NOMO-1 (cell line): ENCODE results near the gene RSPO4.
A peak's percentile ranks its signal among the peaks of the same experiment; 100 is the strongest.

ENCODE experiments used
- DNase-seq, 2 experiments: peaks; one replicate each; lab custom pipeline; 2025; ENCODE audit not compliant: unreplicated experiment in 2 of 2; lab: John Stamatoyannopoulos, UW

Gene RSPO4

DNA sequence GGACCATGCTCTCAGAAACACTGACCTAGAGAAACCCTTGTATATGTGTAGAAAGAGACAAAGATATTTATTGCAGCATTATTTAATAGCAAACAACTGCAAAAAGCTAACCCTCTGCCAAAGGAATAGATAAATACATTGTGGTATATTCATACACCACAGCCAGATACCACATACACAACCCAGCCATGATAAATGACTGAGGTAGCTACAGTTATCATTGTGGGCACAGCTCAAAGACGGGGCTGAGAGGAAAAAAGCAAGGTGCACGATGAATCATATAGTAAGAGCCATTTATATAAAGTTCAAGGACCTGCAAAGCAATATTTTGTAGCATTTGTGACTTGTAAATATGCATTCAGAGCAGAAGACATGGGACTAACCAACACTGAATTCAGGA lies 30.8 kb downstream of the RSPO4 start:
- no peak for DNase-seq

DNA sequence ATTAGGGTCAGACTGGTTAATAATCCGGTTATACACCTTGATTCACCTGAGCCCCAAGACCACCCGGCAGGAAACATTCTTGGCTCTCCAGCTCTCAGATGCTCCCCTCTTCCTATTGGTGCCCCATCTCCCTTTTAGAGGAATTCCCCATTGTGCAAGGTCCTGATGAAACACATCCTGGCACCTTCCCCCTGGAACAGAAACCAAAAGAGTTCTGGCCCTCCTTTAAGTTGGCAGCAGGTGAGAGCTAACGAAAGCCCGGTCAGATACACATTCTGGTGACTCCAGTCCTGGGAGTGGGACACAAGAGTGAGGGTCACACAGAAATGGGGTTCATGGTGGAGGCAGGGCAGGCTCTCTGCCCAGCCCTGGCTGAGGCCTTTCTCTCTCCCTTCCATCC lies 32.2 kb downstream of the RSPO4 start:
- no peak for DNase-seq

DNA sequence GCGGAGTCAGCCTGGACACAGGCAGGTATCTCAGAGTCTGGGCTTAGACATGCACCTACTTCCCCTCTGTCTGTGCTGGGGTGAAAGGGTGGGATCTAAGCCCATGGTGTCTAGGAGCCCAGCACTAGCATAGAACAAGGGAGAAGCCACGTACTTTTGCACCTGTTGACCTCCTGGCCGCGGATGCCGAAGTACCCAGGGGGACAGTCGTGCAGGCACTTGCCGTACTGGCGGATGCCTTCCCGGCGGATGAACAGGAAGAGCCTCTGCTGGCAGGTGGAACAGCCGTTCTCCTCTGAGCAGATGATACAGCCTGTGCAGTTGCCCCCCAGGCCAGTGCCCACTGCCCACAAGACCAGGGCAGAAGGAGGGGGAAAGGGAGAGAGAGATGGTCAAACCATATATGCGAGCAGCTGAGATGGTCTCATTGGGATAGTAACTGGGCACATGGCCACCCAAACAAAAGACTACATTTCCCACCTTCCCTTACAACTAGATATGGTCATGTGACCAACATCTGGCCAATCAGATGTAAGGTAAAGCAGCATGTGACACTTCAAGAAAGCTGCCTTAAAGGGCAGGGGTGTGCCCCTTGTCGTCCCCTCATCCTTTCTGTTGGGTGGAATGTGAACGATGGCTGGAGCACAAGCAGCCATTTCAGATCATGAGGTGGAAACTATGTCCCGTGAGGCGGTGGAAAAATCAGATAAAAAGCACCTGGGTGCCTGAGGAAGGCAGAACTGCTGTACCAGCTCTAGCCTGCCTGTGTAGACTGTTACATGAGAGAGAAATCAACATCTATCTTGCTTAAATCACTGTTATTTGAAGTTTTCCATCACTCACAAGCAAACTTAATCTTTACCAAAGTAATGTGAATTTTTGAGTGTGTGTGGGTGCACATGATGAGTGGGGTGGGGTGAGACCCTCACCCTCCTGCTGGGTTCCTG lies 34.0 kb downstream of the RSPO4 start:
- no peak for DNase-seq

DNA sequence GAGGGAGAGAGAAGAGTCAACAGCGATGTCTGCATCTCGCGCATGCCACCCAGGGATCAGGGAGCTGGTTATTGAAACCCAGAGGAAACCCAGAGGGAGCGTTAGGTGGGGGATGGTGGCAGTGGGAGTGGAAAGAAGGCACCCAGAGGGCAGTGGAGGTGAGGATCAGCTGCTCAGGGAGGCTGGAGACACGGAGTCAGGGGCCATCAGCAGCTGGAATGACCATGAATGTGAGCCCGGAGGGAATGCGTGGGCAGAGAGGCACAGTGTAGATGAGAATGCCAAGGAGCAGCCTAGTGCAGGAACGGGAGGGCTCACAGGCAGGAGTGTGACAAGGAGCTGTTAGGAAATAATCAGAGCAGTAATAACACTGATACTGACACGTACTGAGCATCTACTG lies 36.2 kb downstream of the RSPO4 start:
- DNase-seq, result no peak

DNA sequence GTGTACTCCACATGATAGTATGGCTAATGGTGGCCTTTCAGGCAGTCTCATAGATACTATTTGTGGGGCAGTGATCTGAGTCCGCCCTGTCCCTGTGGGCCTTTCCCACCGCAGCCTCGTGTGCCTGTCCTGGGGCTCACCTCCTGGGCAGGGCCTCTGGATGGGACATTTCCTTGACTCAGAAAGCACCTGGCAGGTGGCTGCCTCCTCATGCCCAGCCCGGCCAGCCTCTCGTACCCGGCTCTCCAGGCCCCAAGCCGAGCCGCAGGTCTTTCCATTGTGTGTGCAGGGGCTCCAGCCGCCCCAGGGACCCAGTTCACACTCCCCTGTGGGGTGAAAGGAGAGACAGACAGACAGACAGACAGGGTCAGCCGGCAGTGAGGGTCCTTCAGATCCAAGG lies 38.3 kb downstream of the RSPO4 start:
- DNase-seq, result no peak

DNA sequence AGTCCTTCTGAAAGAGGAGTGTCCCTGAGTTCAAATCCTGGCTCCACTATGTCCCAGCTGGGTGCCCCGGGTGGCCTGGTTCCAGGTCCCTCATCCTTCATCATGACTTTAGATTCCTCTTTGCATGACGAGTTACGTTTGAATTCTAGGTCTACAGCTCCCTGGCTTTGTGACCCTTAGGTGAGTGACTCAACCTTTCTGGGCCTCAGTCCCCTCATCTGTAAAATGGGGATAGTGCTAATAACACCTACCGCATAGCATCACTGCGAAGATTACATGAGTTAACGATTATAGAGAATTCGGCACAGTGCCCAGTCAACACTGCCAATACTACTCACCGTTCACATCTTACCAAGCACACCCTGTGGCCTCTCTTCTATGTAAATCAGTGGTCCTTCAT lies 39.4 kb downstream of the RSPO4 start:
- no peak for DNase-seq

DNA sequence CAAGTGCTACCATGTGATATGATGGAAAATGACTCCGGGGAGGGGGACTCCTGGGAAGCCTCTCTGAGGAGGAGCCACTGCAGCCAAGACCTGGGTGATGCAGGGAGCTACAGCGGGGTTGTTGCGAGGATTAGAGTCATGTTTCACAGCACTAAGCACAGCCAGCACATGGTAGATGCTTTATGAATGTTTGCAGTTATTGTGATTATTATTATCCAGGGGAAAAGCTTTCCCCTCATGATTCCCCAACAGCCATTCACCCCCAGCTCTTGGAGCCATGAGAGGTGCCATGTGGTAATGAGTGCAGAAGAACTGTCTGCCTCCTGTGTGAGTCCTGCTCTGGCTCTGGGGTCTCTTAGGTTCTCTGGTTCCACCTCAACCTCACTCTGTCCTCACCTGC lies 39.9 kb downstream of the RSPO4 start:
- DNase-seq, result no peak

DNA sequence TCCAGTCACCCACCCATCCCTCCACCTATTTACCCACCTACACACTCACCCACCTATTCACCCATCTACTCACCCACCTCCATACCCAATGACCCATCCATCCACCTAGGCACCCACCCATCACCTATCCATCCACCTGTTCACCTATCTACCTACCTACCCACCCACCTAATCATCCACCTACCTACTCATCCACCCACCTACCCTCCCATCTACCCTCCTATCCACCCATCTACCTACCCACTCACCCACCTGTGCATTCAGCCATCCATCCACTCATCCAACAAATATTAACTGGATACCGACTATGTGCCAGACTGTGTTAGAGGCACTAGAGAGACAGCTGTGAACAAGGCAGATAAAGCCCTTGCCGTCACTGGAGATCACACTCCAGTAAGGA lies 40.3 kb downstream of the RSPO4 start:
- no peak for DNase-seq

DNA sequence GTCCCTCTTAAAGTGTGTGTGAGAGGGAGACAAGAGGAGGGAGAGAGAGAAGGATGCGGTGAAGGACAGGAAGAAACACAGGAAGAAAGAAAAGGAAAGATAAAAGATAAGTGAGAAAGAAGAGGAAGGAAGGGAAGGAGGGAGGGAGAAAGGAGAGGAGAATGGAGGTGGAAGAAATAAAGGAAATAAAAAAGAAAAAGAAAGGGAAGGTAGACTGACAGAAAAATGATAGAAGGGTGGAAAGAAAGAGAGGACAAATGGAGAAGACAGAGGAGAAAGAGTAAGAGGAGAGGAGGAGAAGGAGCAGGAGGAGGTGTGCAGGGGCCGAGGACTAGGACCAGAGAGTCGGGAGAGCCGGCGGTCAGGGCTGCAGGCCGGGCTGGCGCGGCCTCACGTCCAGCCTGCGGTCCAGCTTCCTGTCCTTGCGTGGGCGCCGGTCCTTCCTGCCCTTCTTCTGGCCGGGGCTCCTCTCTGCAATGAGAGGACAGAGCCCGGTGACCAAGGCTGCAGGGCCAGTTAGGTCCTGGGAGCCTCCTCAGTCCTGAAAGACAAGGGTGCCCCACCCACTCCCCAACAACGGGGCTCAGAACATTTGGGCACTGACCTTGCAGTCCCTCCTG lies 42.0 kb downstream of the RSPO4 start:
- no peak for DNase-seq

DNA sequence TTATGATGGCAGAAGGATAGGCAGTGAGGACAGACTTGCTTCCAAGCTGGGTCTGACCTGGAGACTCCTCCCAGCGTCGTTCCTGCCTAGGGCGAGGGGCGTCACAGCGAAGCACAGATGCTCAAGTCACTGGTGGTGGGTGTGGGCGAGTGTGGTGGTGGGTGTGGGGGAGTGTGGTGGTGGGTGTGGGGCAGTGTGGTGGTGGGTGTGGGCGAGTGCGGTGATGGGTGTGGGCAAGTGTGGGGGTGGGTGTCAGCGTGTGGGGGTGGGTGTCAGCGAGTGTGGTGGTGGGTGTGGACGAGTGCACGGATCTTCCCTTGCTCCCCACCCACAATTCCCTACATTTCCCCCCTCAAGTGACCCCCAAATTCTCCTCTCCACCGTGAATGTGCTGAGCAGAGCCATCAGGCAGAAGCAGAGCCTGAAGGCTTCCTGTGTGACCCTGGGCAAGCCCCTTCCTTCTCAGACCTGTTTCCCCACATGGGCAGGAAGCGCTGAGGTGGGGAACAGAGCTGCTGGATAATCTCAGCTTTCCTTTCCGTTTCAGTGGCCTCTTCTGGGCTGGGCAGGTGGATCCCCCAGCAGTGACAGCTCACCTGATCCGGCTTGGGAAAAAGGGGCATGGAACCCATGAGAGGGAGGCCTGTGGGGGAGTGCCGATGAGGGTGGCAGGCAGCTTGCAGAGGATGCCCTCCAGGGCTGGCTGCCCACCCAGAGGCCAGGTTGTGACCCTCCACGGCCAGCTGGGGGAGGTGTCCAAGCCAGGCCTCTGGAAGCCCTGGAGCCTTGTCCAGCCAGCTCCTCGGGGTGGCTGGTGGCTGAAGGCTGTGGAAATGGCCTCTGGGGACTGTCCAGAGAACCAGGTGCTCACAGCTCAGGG lies 42.9 kb downstream of the RSPO4 start:
- no peak for DNase-seq

DNA sequence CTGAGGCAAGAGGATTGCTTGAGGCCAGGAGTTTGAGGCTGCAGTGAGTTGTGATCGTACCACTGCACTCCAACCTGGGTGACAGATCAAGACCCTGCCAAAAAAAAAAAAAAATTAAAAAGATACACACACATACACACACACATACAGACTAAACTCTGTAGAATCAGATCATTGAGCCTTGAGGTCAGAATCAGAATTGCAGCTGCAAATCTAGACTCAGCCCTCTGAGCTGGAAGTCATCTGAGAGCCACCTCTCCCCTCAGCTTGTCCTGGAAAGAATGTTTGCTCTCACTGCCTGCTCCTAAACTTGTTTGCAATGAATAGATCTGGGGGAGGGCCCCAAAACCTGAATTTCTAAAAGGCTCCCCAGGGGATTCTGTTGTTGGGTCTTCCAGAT lies 44.6 kb downstream of the RSPO4 start:
- DNase-seq, result no peak

DNA sequence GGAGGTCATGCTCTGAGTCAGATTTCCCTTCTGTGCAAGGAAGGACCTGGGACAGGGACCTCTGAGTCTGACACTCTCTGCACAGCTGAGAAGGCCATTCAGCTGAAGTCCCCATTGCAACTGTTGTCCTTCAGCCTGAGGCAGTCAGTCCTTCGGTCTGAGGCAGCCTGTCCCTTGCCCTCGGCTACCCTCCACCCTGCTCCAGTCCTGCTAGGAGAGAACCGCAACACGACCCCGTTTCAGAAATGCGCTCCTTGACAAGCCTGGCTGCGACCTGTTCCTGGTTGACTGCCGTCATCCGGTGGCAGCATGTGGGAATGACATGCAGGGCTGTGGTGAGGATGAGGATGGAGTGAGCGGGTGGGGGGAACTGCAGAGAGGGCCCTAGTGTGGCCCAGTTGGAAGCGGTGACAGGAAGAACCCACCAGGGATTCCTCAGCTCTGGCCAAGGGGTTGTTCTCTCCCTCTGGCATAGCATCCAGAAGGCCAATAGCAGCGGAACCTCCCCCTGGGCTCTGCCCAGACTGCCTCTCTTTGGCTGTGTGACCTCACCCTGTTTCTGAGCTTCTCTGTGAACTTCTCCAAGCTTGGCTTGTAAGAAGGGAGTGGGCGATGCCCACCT lies 45.7 kb downstream of the RSPO4 start:
- DNase-seq, result peak; percentile 31 to 46

DNA sequence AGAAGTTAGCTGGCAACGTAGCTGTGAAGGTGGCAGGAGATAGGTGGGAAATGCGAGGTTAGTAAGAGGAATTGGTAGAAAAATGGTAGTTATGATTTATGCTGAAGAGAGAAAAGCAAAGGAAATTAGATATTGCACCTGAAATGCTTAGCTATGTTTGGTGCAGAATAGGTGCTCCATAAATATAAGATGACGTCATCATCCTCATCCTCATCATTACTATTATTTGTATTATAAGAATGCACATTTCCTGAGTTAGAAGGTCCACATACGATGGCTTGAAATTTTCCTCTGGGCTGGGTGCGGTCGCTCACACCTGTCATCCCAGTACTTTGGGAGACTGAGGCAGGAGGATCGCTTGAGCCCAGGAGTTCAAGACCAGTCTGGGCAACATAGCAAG lies 46.5 kb downstream of the RSPO4 start:
- DNase-seq, result no peak

DNA sequence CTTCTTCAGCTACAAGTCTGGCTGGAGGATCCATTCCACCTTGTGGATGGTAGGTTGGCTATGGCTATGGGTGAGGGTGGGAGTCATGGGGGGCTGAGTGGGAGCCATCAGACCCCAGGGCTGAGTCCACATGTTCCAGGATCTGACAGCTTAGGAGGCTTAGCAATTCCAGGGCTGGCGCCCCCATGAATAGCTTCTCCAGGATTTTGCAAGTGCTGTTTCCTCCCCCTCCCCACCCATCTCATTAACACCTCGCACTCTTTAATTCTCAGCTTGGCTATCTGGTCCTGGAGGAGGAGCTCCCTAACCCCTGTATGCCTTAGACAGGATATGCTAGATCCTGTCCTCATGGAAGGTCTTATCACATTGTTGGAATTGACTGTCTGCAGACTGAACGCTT lies 47.0 kb downstream of the RSPO4 start:
- DNase-seq, result no peak

DNA sequence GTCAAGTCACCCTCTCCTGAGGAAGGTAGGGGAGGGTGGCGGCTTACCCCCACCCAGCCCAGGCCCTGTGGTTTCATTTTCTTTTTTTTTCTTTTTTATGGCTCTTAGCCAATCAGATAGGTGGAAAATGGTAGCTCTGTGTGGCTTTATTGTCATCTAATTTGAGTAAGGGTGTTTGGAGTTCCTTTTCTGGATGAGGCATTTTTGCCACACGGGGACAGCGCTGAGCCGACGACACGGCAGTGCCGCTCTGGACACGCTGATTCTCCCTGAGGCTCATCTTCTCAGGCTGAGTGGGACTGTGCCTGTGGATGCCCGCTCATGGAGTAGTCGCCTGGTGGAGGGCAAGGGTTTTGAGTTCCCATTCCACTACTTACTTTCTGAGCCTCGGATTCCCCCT lies 48.4 kb downstream of the RSPO4 start:
- no peak for DNase-seq

DNA sequence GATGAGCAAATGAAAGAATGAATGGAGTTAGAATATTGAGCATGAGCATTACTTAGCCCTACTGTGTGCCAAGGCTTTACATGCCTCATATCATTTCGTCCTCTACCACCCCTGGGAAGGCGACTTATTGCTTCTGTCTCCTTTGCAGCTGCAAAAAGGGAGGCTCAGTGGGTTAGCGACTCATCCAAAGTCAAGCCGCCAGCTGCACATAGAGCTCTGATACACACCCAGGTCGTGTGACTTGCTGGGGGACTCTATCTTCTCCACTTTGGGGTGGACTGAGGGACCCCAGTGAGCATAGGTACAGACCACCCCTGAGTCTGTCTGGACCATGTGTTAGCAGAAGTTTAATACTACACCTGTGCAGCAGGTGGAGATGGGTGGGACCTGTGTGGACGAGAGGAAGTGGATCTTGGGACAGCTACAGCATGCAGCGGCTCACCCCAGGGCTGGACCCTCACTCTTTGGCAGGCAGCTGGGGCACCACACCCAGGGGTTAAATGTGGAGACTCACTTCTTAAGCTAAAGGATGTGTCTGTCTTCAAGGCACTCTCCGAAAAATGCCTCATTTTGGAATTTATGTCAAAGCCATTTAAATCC lies 49.8 kb downstream of the RSPO4 start:
- no peak for DNase-seq

DNA sequence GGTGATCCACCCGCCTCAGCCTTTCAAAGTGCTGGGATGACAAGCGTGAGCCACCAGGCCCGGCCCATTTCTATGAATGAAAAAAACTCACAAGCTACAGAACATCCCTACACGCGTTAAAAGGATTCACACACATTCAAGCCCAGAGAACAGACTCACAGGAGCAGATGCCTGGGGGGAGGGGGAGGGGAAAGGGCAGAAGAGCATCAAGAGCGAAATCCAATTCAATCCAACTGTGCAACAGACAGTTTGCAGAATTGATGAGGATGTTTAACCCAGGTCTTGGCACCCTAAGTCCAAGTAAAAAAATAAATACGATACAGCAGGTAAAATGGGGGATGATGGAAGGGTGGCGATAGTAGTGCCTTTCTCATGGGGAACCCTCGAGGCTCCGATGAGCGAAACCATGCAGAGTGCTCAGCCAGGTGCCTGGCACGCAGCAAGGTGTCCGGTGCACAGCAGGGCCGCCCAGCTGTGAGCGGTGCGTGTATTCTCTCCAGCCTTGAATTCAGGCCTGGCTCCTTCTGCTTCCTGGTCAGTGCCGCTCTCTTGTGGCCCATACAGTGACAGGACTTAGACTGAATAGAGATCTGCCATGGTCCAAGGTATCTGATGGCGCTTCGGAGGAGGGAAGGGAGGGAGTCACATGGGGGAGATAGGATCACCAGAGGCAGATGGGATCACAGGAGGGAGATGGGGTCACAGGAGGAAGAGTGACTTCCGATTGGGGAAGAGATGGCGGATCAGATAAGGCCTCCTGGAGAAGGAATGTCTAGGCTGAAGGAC lies 50.5 kb downstream of the RSPO4 start:
- DNase-seq, result no peak

DNA sequence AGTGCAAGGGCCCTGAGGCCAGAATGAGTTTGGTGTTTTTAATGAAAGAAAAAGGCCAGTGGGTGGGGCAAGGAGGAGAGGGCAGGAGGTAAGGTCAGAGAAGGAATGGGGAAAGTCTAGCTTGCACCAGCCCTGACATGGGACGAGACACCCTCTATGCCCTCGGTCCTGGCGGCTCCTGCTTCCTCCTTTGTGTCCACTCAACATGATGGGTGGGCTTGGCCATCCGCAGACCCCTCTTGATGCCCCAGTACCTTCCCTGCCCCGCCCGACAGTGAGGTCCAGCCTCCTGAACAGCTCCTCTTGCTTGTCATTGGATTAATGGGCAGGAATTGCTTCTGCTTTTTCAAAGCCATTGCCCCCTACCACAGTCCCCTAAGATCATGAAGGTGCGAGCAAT lies 52.4 kb downstream of the RSPO4 start:
- no peak for DNase-seq

DNA sequence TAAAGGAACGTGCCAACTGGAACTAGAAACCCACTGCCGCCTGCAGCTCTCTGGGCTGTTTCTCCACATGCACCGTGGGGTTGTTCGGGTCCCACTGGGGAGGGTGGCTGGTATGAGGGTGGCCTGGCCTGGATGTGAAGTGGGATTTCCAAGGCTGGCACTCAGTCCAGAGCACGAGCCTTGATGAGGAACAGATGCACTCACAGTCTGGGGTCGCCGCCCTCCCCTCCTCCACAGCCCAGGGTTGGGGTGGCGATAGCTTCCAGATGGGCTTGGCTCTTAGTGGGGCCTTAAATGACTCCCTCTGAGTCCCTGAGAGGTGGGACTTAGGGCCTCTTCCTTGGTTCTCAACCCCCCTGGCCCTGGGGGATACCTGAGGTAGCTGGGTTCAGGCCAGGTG lies 55.3 kb downstream of the RSPO4 start:
- DNase-seq, result no peak

DNA sequence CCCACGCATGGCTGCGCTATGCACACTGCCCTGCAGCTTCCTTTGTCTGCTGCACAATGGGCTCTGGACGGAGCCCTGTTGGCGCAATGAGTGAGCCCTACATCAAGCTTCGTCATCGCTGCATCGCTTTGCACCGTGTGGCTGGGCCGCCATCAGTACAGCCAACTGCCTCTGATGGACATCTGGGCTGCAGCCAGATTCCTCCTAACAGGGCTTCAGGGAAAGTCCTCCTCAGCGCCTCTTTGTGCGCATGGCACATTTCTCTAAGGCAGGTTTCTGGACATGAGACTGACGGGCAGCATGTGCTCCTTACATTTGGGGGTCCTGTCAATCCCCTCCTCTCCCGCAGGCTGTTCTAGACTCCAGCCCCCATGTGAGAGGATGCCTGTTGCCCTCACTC lies 56.3 kb downstream of the RSPO4 start:
- DNase-seq, result no peak
